HEK293 (cell line): ENCODE data around the gene ITGB5.

Source experiments
- CTCF ChIA-PET: fragments of 350-600 bp; formaldehyde crosslinking; extraction: SDS; loops from one replicate; lab custom pipeline; 2021; ENCODE audit warnings: antibody characterized with exemption; lab: Yijun Ruan, JAX
- POLR2A ChIA-PET: fragments of 300-600 bp; formaldehyde crosslinking; extraction: SDS; loops from one replicate; lab custom pipeline; 2020; ENCODE audit warnings: antibody characterized with exemption, inconsistent platforms; lab: Yijun Ruan, JAX
- H3K27ac ChIP-seq: fragments of 200-500 bp; sonication (Bioruptor generic); 2 replicates; pipeline ENCODE4 v1.5.1; 2014; ENCODE audit warnings: low read depth, low read length, control low read depth, inconsistent platforms; ENCODE audit errors: extremely low read depth
- H3K36me3 ChIP-seq, 2 experiments: fragments of 200-500 bp in 1 of 2; sonication (Bioruptor generic) in 1 of 2; 1 replicate in 1 of 2; 2 replicates in 1 of 2; pipeline ENCODE4 v1.5.1; 2014 to 2017; ENCODE audit warnings: inconsistent platforms in 2 of 2, low read length in 2 of 2; ENCODE audit not compliant: control insufficient read depth in 2 of 2, insufficient read depth in 1 of 2
- H3K4me1 ChIP-seq: fragments of 200-500 bp; sonication (Bioruptor generic); 2 replicates; pipeline ENCODE4 v1.5.1; 2014; ENCODE audit warnings: mild to moderate bottlenecking, low read length, inconsistent platforms; ENCODE audit not compliant: control insufficient read depth, insufficient read depth
- H3K4me3 ChIP-seq: 2 replicates; pipeline ENCODE4 v1.5.1; 2011; ENCODE audit warnings: low read depth, mild to moderate bottlenecking, control low read depth, low read length, moderate library complexity
- H3K9me3 ChIP-seq: fragments of 200-500 bp; sonication (Bioruptor generic); 2 replicates; pipeline ENCODE4 v1.5.1; 2014; ENCODE audit warnings: low read depth, low read length, inconsistent platforms; ENCODE audit not compliant: control insufficient read depth, insufficient read depth
- GLI4 ChIP-seq: fragments of 450-650 bp; formaldehyde crosslinking; IDR thresholded peaks from 2 replicates; pipeline ENCODE4 v1.5.1; 2016; ENCODE audit warnings: missing biosample characterization, missing genetic modification characterization
- GLIS1 ChIP-seq: fragments of 450-650 bp; formaldehyde crosslinking; IDR thresholded peaks from 2 replicates; pipeline ENCODE4 v1.5.1; 2016; ENCODE audit warnings: missing biosample characterization, missing genetic modification characterization
- KLF10 ChIP-seq: fragments of 450-650 bp; IDR thresholded peaks from 2 replicates; pipeline ENCODE4 v1.5.1; 2018; ENCODE audit warnings: missing biosample characterization, mild to moderate bottlenecking, missing genetic modification characterization
- KLF17 ChIP-seq: fragments of 450-650 bp; formaldehyde crosslinking; IDR thresholded peaks from 2 replicates; pipeline ENCODE4 v1.5.1; 2016; ENCODE audit warnings: missing biosample characterization, missing genetic modification characterization
- KLF7 ChIP-seq: fragments of 450-650 bp; formaldehyde crosslinking; IDR thresholded peaks from 2 replicates; pipeline ENCODE4 v1.5.1; 2016; ENCODE audit warnings: missing biosample characterization, missing genetic modification characterization, borderline replicate concordance
- OSR2 ChIP-seq: fragments of 450-650 bp; formaldehyde crosslinking; IDR thresholded peaks from 2 replicates; pipeline ENCODE4 v1.5.1; 2016; ENCODE audit warnings: missing biosample characterization, missing genetic modification characterization
- SETDB1 ChIP-seq: IDR thresholded peaks from one replicate; pipeline ENCODE4 v1.6.1; 2017; ENCODE audit warnings: mild to moderate bottlenecking, low read length, moderate library complexity, mixed read lengths; ENCODE audit not compliant: insufficient read length
- TSHZ1 ChIP-seq: fragments of 450-650 bp; formaldehyde crosslinking; IDR thresholded peaks from 2 replicates; pipeline ENCODE4 v1.5.1; 2016; ENCODE audit warnings: missing biosample characterization, missing genetic modification characterization, borderline replicate concordance
- YY2 ChIP-seq: fragments of 450-650 bp; formaldehyde crosslinking; IDR thresholded peaks from 2 replicates; pipeline ENCODE4 v1.5.1; 2016; ENCODE audit warnings: missing biosample characterization, missing genetic modification characterization
- ZBTB8A ChIP-seq: fragments of 450-650 bp; formaldehyde crosslinking; IDR thresholded peaks from 2 replicates; pipeline ENCODE4 v1.5.1; 2016; ENCODE audit warnings: missing biosample characterization, missing genetic modification characterization
- ZNF121 ChIP-seq: fragments of 450-650 bp; formaldehyde crosslinking; IDR thresholded peaks from 2 replicates; pipeline ENCODE4 v1.5.1; 2016; ENCODE audit warnings: missing biosample characterization, missing genetic modification characterization
- ZNF132 ChIP-seq: fragments of 450-650 bp; formaldehyde crosslinking; IDR thresholded peaks from 2 replicates; pipeline ENCODE4 v1.5.1; 2017; ENCODE audit warnings: missing biosample characterization, missing genetic modification characterization, borderline replicate concordance
- ZNF169 ChIP-seq: fragments of 450-650 bp; formaldehyde crosslinking; IDR thresholded peaks from 2 replicates; pipeline ENCODE4 v1.5.1; 2016; ENCODE audit warnings: missing biosample characterization, missing genetic modification characterization
- ZNF280D ChIP-seq: fragments of 450-650 bp; formaldehyde crosslinking; IDR thresholded peaks from 2 replicates; pipeline ENCODE4 v1.5.1; 2016; ENCODE audit warnings: missing biosample characterization, missing genetic modification characterization
- ZNF350 ChIP-seq: fragments of 450-650 bp; formaldehyde crosslinking; IDR thresholded peaks from 2 replicates; pipeline ENCODE4 v1.5.0; 2017; ENCODE audit warnings: missing biosample characterization, mild to moderate bottlenecking, missing genetic modification characterization
- ZNF404 ChIP-seq: fragments of 450-650 bp; formaldehyde crosslinking; IDR thresholded peaks from 2 replicates; pipeline ENCODE4 v1.5.1; 2017; ENCODE audit warnings: missing biosample characterization, missing genetic modification characterization
- ZNF473 ChIP-seq: fragments of 450-650 bp; formaldehyde crosslinking; IDR thresholded peaks from 2 replicates; pipeline ENCODE4 v1.5.1; 2017; ENCODE audit warnings: missing biosample characterization, missing genetic modification characterization
- ZNF501 ChIP-seq: fragments of 450-650 bp; formaldehyde crosslinking; IDR thresholded peaks from 2 replicates; pipeline ENCODE4 v1.5.1; 2016; ENCODE audit warnings: missing biosample characterization, missing genetic modification characterization
- ZNF600 ChIP-seq: fragments of 450-650 bp; formaldehyde crosslinking; IDR thresholded peaks from 2 replicates; pipeline ENCODE4 v1.5.1; 2016; ENCODE audit warnings: missing biosample characterization, missing genetic modification characterization
- ZNF639 ChIP-seq: fragments of 450-650 bp; formaldehyde crosslinking; IDR thresholded peaks from 2 replicates; pipeline ENCODE4 v1.5.1; 2016; ENCODE audit warnings: missing biosample characterization, missing genetic modification characterization
- TF ChIP-seq, protein P1 (sequence below): fragments of 450-650 bp; formaldehyde crosslinking; IDR thresholded peaks from 2 replicates; pipeline ENCODE4 v1.5.1; 2017; ENCODE audit warnings: missing biosample characterization, missing genetic modification characterization

Gene ITGB5

GRCh38 chr3:124765197-124765840 lies 121.8 kb downstream of the ITGB5 start (continued):
- no peak for TF ChIP-seq OSR2 (tag by site-specific recombination)

DNA sequence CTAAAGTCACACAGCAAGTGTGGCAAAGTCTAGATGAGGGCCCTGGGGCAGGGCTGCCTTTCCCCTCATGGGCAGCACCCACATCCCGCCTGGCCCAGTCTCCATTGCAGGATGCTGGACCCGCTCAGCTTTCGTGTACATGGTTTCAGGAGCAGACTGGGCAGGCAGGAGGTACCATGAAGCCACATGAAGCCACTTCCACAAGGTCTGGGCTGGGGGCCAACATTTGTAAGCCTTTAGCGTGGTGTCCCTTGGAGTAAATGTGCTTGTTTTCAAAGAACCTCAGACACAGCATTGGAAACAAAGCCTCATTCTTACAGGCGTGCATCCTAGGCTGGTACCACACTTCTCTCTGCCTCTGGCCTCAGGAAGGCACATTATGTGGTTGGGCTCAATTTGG lies 122.4 kb downstream of the ITGB5 start:
- ChIA-PET POLR2A (no interaction called here), CTCF (interaction anchor here (10.8 kb wide), 1 partner anchor 140 kb away, joined by 201 read pairs; no protein-coding TSS in a partner anchor)
- TF ChIP-seq TSHZ1 (tag by site-specific recombination) (no peak), ZNF121 (tag by site-specific recombination) (no peak), YY2 (tag by site-specific recombination) (no peak), ZNF501 (tag by site-specific recombination) (no peak), GLI4 (tag by site-specific recombination) (no peak), ZBTB8A (tag by site-specific recombination) (no peak), KLF10 (tag by site-specific recombination) (no peak), ZNF350 (tag by site-specific recombination) (no peak), ZNF600 (tag by site-specific recombination) (no peak), ZNF639 (no peak), ZNF132 (tag by site-specific recombination) (no peak), ZNF473 (tag by site-specific recombination) (no peak), ZNF404 (no peak), KLF17 (tag by site-specific recombination) (no peak), ZNF280D (tag by site-specific recombination) (no peak), KLF7 (tag by site-specific recombination) (no peak), ZNF169 (tag by site-specific recombination) (no peak), GLIS1 (tag by site-specific recombination) (no peak), SETDB1 (no peak)
- TF ChIP-seq, protein P1, sequence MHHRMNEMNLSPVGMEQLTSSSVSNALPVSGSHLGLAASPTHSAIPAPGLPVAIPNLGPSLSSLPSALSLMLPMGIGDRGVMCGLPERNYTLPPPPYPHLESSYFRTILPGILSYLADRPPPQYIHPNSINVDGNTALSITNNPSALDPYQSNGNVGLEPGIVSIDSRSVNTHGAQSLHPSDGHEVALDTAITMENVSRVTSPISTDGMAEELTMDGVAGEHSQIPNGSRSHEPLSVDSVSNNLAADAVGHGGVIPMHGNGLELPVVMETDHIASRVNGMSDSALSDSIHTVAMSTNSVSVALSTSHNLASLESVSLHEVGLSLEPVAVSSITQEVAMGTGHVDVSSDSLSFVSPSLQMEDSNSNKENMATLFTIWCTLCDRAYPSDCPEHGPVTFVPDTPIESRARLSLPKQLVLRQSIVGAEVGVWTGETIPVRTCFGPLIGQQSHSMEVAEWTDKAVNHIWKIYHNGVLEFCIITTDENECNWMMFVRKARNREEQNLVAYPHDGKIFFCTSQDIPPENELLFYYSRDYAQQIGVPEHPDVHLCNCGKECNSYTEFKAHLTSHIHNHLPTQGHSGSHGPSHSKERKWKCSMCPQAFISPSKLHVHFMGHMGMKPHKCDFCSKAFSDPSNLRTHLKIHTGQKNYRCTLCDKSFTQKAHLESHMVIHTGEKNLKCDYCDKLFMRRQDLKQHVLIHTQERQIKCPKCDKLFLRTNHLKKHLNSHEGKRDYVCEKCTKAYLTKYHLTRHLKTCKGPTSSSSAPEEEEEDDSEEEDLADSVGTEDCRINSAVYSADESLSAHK (tag by site-specific recombination), result no peak
- no peak overlapping the region for H3K4me3 ChIP-seq
- H3K27ac ChIP-seq, result no peak overlapping the region
- no peaks in the 10 kb centered on the region for H3K9me3 ChIP-seq
- no peaks in the 10 kb centered on the region for H3K4me1 ChIP-seq
- H3K36me3 ChIP-seq, result peaks cover 0 to 50% of the 10 kb centered on the region in 2 experiments; a peak in 2 of 3 replicates
